GM12878 (cell line): Measurements from ENCODE around the gene ISCA2. TPM values are rescaled to one million over a fixed set of nuclear protein-coding genes. Genes with fewer than 3 reads are reported as not detected.

ENCODE experiments used
- ATAC-seq: fragments of 200-7000 bp; cut with Tn5 transposase; 3 replicates; pipeline ENCODE4 v1.9.1; 2020; ENCODE audit warnings: mild to moderate bottlenecking, moderate library complexity
- BruUV-seq: library from RNA; stranded (reverse); fragments of 400-500 nt; replicated peaks from 2 replicates; lab custom pipeline; 2021; lab: Mats Ljungman, UMichigan
- CTCF ChIA-PET: fragments of 300-600 bp; sonication (Branson Sonifier 250); formaldehyde crosslinking; extraction: SDS; loops from one replicate; lab custom pipeline; 2021; ENCODE audit warnings: inconsistent platforms; lab: Yijun Ruan, JAX
- POLR2A ChIA-PET: fragments of 350-600 bp; formaldehyde crosslinking; extraction: SDS; loops from one replicate; lab custom pipeline; 2021; ENCODE audit warnings: inconsistent platforms; lab: Charles Lee
- RAD21 ChIA-PET: fragments of 300-600 bp; sonication (Branson Sonifier 250); formaldehyde crosslinking; loops from one replicate; lab custom pipeline; 2023; ENCODE audit warnings: antibody characterized with exemption; ENCODE audit not compliant: unreplicated experiment; lab: Charles Lee
- SMC1A ChIA-PET: fragments of 300-600 bp; sonication (Branson Sonifier 250); formaldehyde crosslinking; loops from one replicate; lab custom pipeline; 2023; ENCODE audit not compliant: unreplicated experiment, uncharacterized antibody; lab: Charles Lee
- DNase-seq: peaks from one replicate; pipeline ENCODE4 v3.0.0-alpha.2; 2011; ENCODE audit warnings: low read depth, low spot score
- FAIRE-seq: peaks from 3 replicates; lab custom pipeline; 2011; peaks lifted over from hg19 to GRCh38; lab: Jason Lieb, UNC
- H2AFZ ChIP-seq: 2 replicates; pipeline ENCODE4 v1.6.0; 2011; ENCODE audit warnings: low read depth, low read length, control low read depth; ENCODE audit not compliant: control insufficient read depth
- H3K27ac ChIP-seq: 2 replicates; pipeline ENCODE4 v1.5.1; 2011; ENCODE audit warnings: control low read depth; ENCODE audit not compliant: control insufficient read depth, insufficient read depth
- H3K27me3 ChIP-seq, 2 experiments: replicated peaks in 1 of 2; 2 replicates each; pipeline versions ENCODE4 v1.6.0 to v1.6.1; 2011; ENCODE audit warnings: low read length in 1 of 2; ENCODE audit not compliant: control insufficient read depth in 2 of 2, insufficient read depth in 2 of 2
- H3K36me3 ChIP-seq, 2 experiments: 2 replicates each; pipeline ENCODE4 v1.5.1; 2011; ENCODE audit warnings: low read length in 1 of 2; ENCODE audit not compliant: control insufficient read depth in 2 of 2, insufficient read depth in 2 of 2
- H3K4me1 ChIP-seq: 2 replicates; pipeline ENCODE4 v1.6.1; 2011; ENCODE audit warnings: mild to moderate bottlenecking, low read length, moderate library complexity, mixed read lengths; ENCODE audit not compliant: control insufficient read depth, insufficient read depth
- H3K4me2 ChIP-seq: 2 replicates; pipeline ENCODE4 v1.6.0; 2011; ENCODE audit warnings: control low read depth; ENCODE audit not compliant: control insufficient read depth, insufficient read depth
- H3K4me3 ChIP-seq: fragments of 200-600 bp; sonication (generic); 2 replicates; pipeline ENCODE4 v1.5.1; 2016
- H3K79me2 ChIP-seq: 2 replicates; pipeline ENCODE4 v1.6.0; 2011; ENCODE audit warnings: low read length; ENCODE audit not compliant: control insufficient read depth, insufficient read depth
- H3K9ac ChIP-seq: 2 replicates; pipeline ENCODE4 v1.8.0; 2011; ENCODE audit warnings: low read length, control low read depth, mixed read lengths; ENCODE audit not compliant: control insufficient read depth, insufficient read depth
- H3K9me3 ChIP-seq: replicated peaks from 3 replicates; pipeline ENCODE4 v1.5.1; 2011; ENCODE audit warnings: mild to moderate bottlenecking, low read length; ENCODE audit not compliant: control insufficient read depth, insufficient read depth
- H4K20me1 ChIP-seq: 2 replicates; pipeline ENCODE4 v1.6.0; 2011; ENCODE audit not compliant: control insufficient read depth, insufficient read depth
- CTCF ChIP-seq, 3 experiments: IDR thresholded peaks in 2 of 3; conservative IDR thresholded peaks in 1 of 3; 2 replicates each; pipeline ENCODE4 v1.5.1; 2011; ENCODE audit warnings: low read depth in 3 of 3, low read length in 3 of 3, mild to moderate bottlenecking in 3 of 3, control low read depth in 2 of 3, moderate library complexity in 2 of 3, inconsistent platforms in 1 of 3, mixed read lengths in 1 of 3; ENCODE audit not compliant: control insufficient read depth in 2 of 3, insufficient read depth in 1 of 3; ENCODE audit errors: extremely low read depth in 1 of 3
- RAD21 ChIP-seq: IDR thresholded peaks from 2 replicates; pipeline ENCODE4 v1.6.1; 2011; ENCODE audit warnings: mild to moderate bottlenecking, low read depth, low read length, moderate library complexity; ENCODE audit not compliant: insufficient read depth
- RELA ChIP-seq: fragments of 450-650 bp; IDR thresholded peaks from 2 replicates; pipeline ENCODE4 v1.8.0; 2014; ENCODE audit warnings: borderline replicate concordance; ENCODE audit not compliant: partially characterized antibody
- SMAD1 ChIP-seq: fragments of 450-650 bp; IDR thresholded peaks from 2 replicates; pipeline ENCODE4 v1.6.1; 2018; ENCODE audit warnings: mild to moderate bottlenecking, low read depth; ENCODE audit not compliant: partially characterized antibody
- WGBS: methylation state at CpG from one replicate; pipeline ENCODE4 v1.1.6; 2016; ENCODE audit warnings: low lambda C conversion rate; ENCODE audit not compliant: insufficient replicate concordance, insufficient coverage; ENCODE audit errors: missing lambda C conversion rate; 5-methylcytosine and 5-hydroxymethylcytosine counted together
- in situ Hi-C: fragments of 300-500 bp; cut with MboI; formaldehyde crosslinking; loops from 9 replicates; pipeline ENCODE4 v1.14.3; 2018; ENCODE audit warnings: mixed read lengths
- intact Hi-C: fragments of 100-400 bp; cut with micrococcal nuclease; formaldehyde crosslinking; loops from one replicate; pipeline ENCODE4 v1.14.2; 2022; ENCODE audit not compliant: unreplicated experiment
- polyA plus RNA-seq, 11 experiments: library from polyadenylated mRNA; depleted of rRNA in 4 of 11; unstranded in 6 of 11; stranded (reverse) in 5 of 11; fragments of >200 nt; fragmentation: Nextera tagmentation in 4 of 11; fragmentation: Illumina TruSeq in 1 of 11; extraction: Ambion mirVana in 4 of 11; extraction: Trizol in 1 of 11; gene quantifications; 1 replicate in 1 of 11; 2 replicates in 10 of 11; pipeline versions ENCODE4 v1.2.1 to v1.2.3, GENCODE V29; 2011 to 2016; ENCODE audit warnings: inconsistent platforms in 2 of 11, missing spikeins in 2 of 11, low read depth in 1 of 11
- total RNA-seq, 4 experiments: library from RNA; depleted of rRNA in 3 of 4; stranded (reverse); fragments of >200 nt in 3 of 4; fragmentation: Illumina TruSeq in 1 of 4; extraction: Trizol in 1 of 4; gene quantifications; 2 replicates each; pipeline versions ENCODE4 v1.2.1 to v1.2.3, GENCODE V29; 2013 to 2021
- TF ChIP-seq, protein P1 (sequence below): fragments of 450-650 bp; IDR thresholded peaks from 2 replicates; pipeline ENCODE4 v1.6.1; 2018; ENCODE audit warnings: borderline replicate concordance, mild to moderate bottlenecking; ENCODE audit not compliant: partially characterized antibody

ISCA2 gene
- total and polyA plus RNA-seq, 10 of the 15 experiments (the other 5 are each of a cell fraction or from before 2014, with no cell fraction given) = 7.5 to 116 (median 32.5) TPM

- TF ChIP-seq, protein P1, sequence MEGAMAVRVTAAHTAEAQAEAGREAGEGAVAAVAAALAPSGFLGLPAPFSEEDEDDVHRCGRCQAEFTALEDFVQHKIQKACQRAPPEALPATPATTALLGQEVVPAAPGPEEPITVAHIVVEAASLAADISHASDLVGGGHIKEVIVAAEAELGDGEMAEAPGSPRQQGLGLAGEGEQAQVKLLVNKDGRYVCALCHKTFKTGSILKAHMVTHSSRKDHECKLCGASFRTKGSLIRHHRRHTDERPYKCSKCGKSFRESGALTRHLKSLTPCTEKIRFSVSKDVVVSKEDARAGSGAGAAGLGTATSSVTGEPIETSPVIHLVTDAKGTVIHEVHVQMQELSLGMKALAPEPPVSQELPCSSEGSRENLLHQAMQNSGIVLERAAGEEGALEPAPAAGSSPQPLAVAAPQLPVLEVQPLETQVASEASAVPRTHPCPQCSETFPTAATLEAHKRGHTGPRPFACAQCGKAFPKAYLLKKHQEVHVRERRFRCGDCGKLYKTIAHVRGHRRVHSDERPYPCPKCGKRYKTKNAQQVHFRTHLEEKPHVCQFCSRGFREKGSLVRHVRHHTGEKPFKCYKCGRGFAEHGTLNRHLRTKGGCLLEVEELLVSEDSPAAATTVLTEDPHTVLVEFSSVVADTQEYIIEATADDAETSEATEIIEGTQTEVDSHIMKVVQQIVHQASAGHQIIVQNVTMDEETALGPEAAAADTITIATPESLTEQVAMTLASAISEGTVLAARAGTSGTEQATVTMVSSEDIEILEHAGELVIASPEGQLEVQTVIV = no peak
Observed at GRCh38 chr14:74500417-74501134, 7.0 kb downstream of the ISCA2 start (continued).

- in situ Hi-C loops (no loop called here), intact Hi-C loops (no loop called here)
- Histone ChIP-seq H3K9ac (no peak overlapping the region), H3K9me3 (no peaks in the 10 kb centered on the region), H3K4me1 (no peaks in the 10 kb centered on the region), H3K27ac (no peak overlapping the region), H3K27me3 (no peaks in the 10 kb centered on the region; a peak in 1 of 4 replicates), H3K4me3 (no peak overlapping the region), H2AFZ (no peak overlapping the region), H3K4me2 (no peak overlapping the region), H3K79me2 (no peaks in the 10 kb centered on the region), H3K36me3 (no peaks in the 10 kb centered on the region), H4K20me1 (no peaks in the 10 kb centered on the region)
- CTCF ChIA-PET = no interaction called here
- BruUV-seq = no TSS peak
- FAIRE-seq (no peak), ATAC-seq (peak; percentile 29; the same call in 2 of the 3 replicates), DNase-seq (no peak)
- TF ChIP-seq CTCF (IDR thresholded peaks at IDR 0.05 in 2 of 3, conservative IDR thresholded peaks at IDR 0.05 in 1 of 3; ENCODE audit: control insufficient read depth in 2 of 3, extremely low read depth in 1 of 3, insufficient read depth in 1 of 3, low read depth in 3 of 3, low read length in 3 of 3) (peak; percentile 13 to 31 (median 26); a peak in 3 of 6 replicates), RELA (no peak), RAD21 (peak; percentile 23; the same call in 1 of the 2 replicates), SMAD1 (no peak)
- SMC1A ChIA-PET = no interaction called here
- POLR2A ChIA-PET = no interaction called here
- RAD21 ChIA-PET = no interaction called here
- WGBS = 79% methylated on average over 16 of the region's 16 CpGs
Observed at GRCh38 chr14:74501135-74501614, 7.6 kb downstream of the ISCA2 start.
